WTC11 (cell line): Measurements from ENCODE around the gene SLC4A8. TPM values are rescaled to one million over a fixed set of nuclear protein-coding genes. Genes with fewer than 3 reads are reported as not detected.

Experiments used
- ATAC-seq: fragments of 200-7000 bp; cut with Tn5 transposase; 2 replicates; pipeline ENCODE4 v1.10.0; 2021; ENCODE audit warnings: mild to moderate bottlenecking, moderate library complexity
- CTCF ChIA-PET: fragments of 300-600 bp; sonication (Branson Sonifier 250); formaldehyde crosslinking; loops from one replicate; lab custom pipeline; 2021; ENCODE audit warnings: antibody characterized with exemption; lab: Charles Lee
- POLR2A ChIA-PET: fragments of 350-600 bp; sonication (Branson Sonifier 250); formaldehyde crosslinking; loops from one replicate; lab custom pipeline; 2021; ENCODE audit warnings: antibody characterized with exemption; lab: Charles Lee
- DNase-seq: peaks from one replicate; pipeline ENCODE4 v3.0.0; 2021; ENCODE audit warnings: low spot score
- H3K27ac Mint-ChIP-seq: 2 replicates; pipeline ENCODE4 v1.8.0; 2021; ENCODE audit warnings: mixed read lengths
- H3K27me3 Mint-ChIP-seq: 2 replicates; pipeline ENCODE4 v1.8.0; 2021; ENCODE audit warnings: low read depth, mild to moderate bottlenecking, moderate library complexity, mixed read lengths
- H3K36me3 Mint-ChIP-seq: 2 replicates; pipeline ENCODE4 v1.8.0; 2021; ENCODE audit warnings: mixed read lengths
- H3K4me1 Mint-ChIP-seq: 2 replicates; pipeline ENCODE4 v1.8.0; 2022; ENCODE audit warnings: mixed read lengths
- H3K4me3 Mint-ChIP-seq: 2 replicates; pipeline ENCODE4 v1.8.0; 2021; ENCODE audit warnings: mild to moderate bottlenecking, moderate library complexity, mixed read lengths
- H3K9me3 Mint-ChIP-seq: 2 replicates; pipeline ENCODE4 v1.8.0; 2021; ENCODE audit warnings: mixed read lengths
- AFF4 ChIP-seq: sonication (generic); formaldehyde crosslinking; IDR thresholded peaks from 2 replicates; pipeline ENCODE4 v1.8.1; 2023; ENCODE audit warnings: mild to moderate bottlenecking, missing genetic modification reagents, borderline replicate concordance
- ATF6 ChIP-seq: sonication (generic); formaldehyde crosslinking; IDR thresholded peaks from 2 replicates; pipeline ENCODE4 v1.8.1; 2023; ENCODE audit warnings: mild to moderate bottlenecking, missing genetic modification reagents
- CBFB ChIP-seq: sonication (generic); formaldehyde crosslinking; IDR thresholded peaks from 2 replicates; pipeline ENCODE4 v1.8.1; 2022; ENCODE audit warnings: mild to moderate bottlenecking, low read depth, missing genetic modification reagents
- CREB1 ChIP-seq: sonication (generic); formaldehyde crosslinking; IDR thresholded peaks from 2 replicates; pipeline ENCODE4 v1.8.0; 2023; ENCODE audit warnings: mild to moderate bottlenecking, missing genetic modification reagents
- CREM ChIP-seq: sonication (generic); formaldehyde crosslinking; IDR thresholded peaks from 2 replicates; pipeline ENCODE4 v1.8.1; 2022; ENCODE audit warnings: mild to moderate bottlenecking, missing genetic modification reagents, moderate library complexity
- EMX1 ChIP-seq: fragments of 250-450 bp; sonication (Bioruptor Pico); IDR thresholded peaks from 2 replicates; pipeline ENCODE4 v1.8.0; 2021; ENCODE audit warnings: mild to moderate bottlenecking
- GABPB1 ChIP-seq: sonication (generic); formaldehyde crosslinking; IDR thresholded peaks from 2 replicates; pipeline ENCODE4 v1.8.1; 2023; ENCODE audit warnings: mild to moderate bottlenecking, missing genetic modification reagents
- HMGA2 ChIP-seq: fragments of 250-450 bp; sonication (Bioruptor Pico); IDR thresholded peaks from 2 replicates; pipeline ENCODE4 v1.4.0; 2021; ENCODE audit warnings: mild to moderate bottlenecking, moderate library complexity
- JAZF1 ChIP-seq: fragments of 250-450 bp; sonication (Bioruptor Pico); IDR thresholded peaks from 2 replicates; pipeline ENCODE4 v1.9.0; 2021; ENCODE audit warnings: moderate library complexity, mild to moderate bottlenecking, inconsistent platforms
- NFYB ChIP-seq: sonication (generic); formaldehyde crosslinking; conservative IDR thresholded peaks from 2 replicates; pipeline ENCODE4 v1.8.0; 2022; ENCODE audit warnings: low read depth, missing genetic modification reagents
- NR2C2 ChIP-seq: sonication (generic); formaldehyde crosslinking; IDR thresholded peaks from 2 replicates; pipeline ENCODE4 v1.8.0; 2022; ENCODE audit warnings: mild to moderate bottlenecking, missing genetic modification reagents
- SOX15 ChIP-seq: fragments of 250-450 bp; sonication (Bioruptor Pico); IDR thresholded peaks from 2 replicates; pipeline ENCODE4 v1.9.0; 2021; ENCODE audit warnings: mild to moderate bottlenecking
- TEAD1 ChIP-seq: sonication (generic); formaldehyde crosslinking; IDR thresholded peaks from 2 replicates; pipeline ENCODE4 v1.8.0; 2022; ENCODE audit warnings: mild to moderate bottlenecking, missing genetic modification reagents
- USF1 ChIP-seq: sonication (generic); formaldehyde crosslinking; IDR thresholded peaks from 2 replicates; pipeline ENCODE4 v1.8.0; 2022; ENCODE audit warnings: mild to moderate bottlenecking, missing genetic modification reagents
- ZBTB43 ChIP-seq: sonication (generic); formaldehyde crosslinking; IDR thresholded peaks from 2 replicates; pipeline ENCODE4 v1.8.1; 2023; ENCODE audit warnings: mild to moderate bottlenecking, missing genetic modification reagents
- ZNF121 ChIP-seq: sonication (generic); formaldehyde crosslinking; IDR thresholded peaks from 2 replicates; pipeline ENCODE4 v1.8.0; 2023; ENCODE audit warnings: missing genetic modification reagents
- ZNF263 ChIP-seq: sonication (generic); formaldehyde crosslinking; IDR thresholded peaks from 2 replicates; pipeline ENCODE4 v1.8.1; 2022; ENCODE audit warnings: low read depth, mild to moderate bottlenecking, moderate library complexity, missing genetic modification reagents
- ZNF423 ChIP-seq: fragments of 250-450 bp; sonication (Bioruptor Pico); IDR thresholded peaks from 2 replicates; pipeline ENCODE4 v2.1.2; 2022; ENCODE audit warnings: mild to moderate bottlenecking, moderate library complexity
- ZNF532 ChIP-seq: fragments of 250-450 bp; sonication (Bioruptor Pico); IDR thresholded peaks from 2 replicates; pipeline ENCODE4 v1.9.0; 2021; ENCODE audit warnings: mild to moderate bottlenecking, borderline replicate concordance
- total RNA-seq: library from RNA; stranded (reverse); gene quantifications from 3 replicates; pipeline ENCODE4 v1.2.3, GENCODE V29; 2021
- TF ChIP-seq, protein P1 (sequence below): sonication (generic); formaldehyde crosslinking; IDR thresholded peaks from 2 replicates; pipeline ENCODE4 v1.8.1; 2022; ENCODE audit warnings: mild to moderate bottlenecking, moderate library complexity, missing genetic modification reagents

The SLC4A8 gene
- total RNA-seq, 1 experiment from 2014 or later: 16.9 TPM

DNA sequence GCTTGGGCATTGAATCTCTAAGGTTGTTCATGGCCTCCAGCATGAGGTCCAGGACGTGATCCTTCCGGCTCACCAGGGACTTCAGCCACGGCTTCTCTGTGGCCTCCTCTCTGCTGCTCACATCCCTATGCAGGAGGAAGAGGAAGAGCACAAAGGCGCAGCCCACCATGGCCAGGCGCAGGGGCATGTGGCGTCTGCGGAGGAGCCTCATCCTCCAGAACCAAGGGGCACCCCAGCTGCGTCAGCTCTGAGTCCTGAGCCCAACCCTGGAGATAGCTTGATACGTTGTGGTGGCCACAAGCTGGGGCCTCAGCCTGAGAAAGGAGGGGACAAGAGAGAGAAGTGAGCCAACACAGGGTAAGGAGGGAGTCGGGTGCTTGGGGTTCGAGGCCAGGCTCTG, 45.1 kb upstream of the SLC4A8 start:
- POLR2A ChIA-PET: no interaction called here

More for the DNA sequence above, 45.1 kb upstream of the SLC4A8 start:
- TF ChIP-seq USF1 (CRISPR knock-in tag) (no peak), CREB1 (CRISPR knock-in tag) (no peak), EMX1 (no peak), TEAD1 (CRISPR knock-in tag) (no peak), NFYB (CRISPR knock-in tag) (no peak), CREM (CRISPR knock-in tag) (no peak), SOX15 (CRISPR knock-in tag) (no peak), JAZF1 (no peak), ZNF532 (CRISPR knock-in tag) (no peak), ATF6 (CRISPR knock-in tag) (no peak), ZNF121 (CRISPR knock-in tag) (no peak), NR2C2 (no peak), ZNF263 (CRISPR knock-in tag) (no peak), ZBTB43 (CRISPR knock-in tag) (no peak), GABPB1 (CRISPR knock-in tag) (no peak), CBFB (no peak), AFF4 (CRISPR knock-in tag) (no peak), ZNF423 (CRISPR knock-in tag) (no peak), HMGA2 (CRISPR knock-in tag) (no peak)
- TF ChIP-seq, protein P1, sequence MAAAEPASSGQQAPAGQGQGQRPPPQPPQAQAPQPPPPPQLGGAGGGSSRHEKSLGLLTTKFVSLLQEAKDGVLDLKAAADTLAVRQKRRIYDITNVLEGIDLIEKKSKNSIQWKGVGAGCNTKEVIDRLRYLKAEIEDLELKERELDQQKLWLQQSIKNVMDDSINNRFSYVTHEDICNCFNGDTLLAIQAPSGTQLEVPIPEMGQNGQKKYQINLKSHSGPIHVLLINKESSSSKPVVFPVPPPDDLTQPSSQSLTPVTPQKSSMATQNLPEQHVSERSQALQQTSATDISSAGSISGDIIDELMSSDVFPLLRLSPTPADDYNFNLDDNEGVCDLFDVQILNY (CRISPR knock-in tag): no peak
- CTCF ChIA-PET: no interaction called here
- no peak for ATAC-seq
- H3K9me3 Mint-ChIP-seq: no peaks in the 10 kb centered on the region
- peaks cover 32% of the 10 kb centered on the region for H3K4me1 Mint-ChIP-seq
- H3K27ac Mint-ChIP-seq: no peak overlapping the region
- peaks cover 15% of the 10 kb centered on the region for H3K36me3 Mint-ChIP-seq
- no peak overlapping the region for H3K4me3 Mint-ChIP-seq
- no peaks in the 10 kb centered on the region for H3K27me3 Mint-ChIP-seq
- DNase-seq: no peak
